CD4-positive, alpha-beta T cell treated with Interleukin-6 for 4 hours (primary cell): ENCODE results near the gene SLK.

Experiments
- DNase-seq: peaks from one replicate; pipeline ENCODE4 v3.0.0-alpha.2; 2020; ENCODE audit warnings: mixed read lengths

Gene SLK

GRCh38 chr10:104036069-104036384 lies 69.1 kb downstream of the SLK start:
- no peak for DNase-seq

- DNase-seq: no peak
Measured at GRCh38 chr10:104036518-104037260, 69.7 kb downstream of the SLK start.

GRCh38 chr10:104037261-104037951 lies 70.5 kb downstream of the SLK start:
- no peak for DNase-seq

- no peak for DNase-seq
Measured at GRCh38 chr10:104038537-104038936, 71.6 kb downstream of the SLK start.

- DNase-seq: no peak
Measured at GRCh38 chr10:104038958-104039752, 72.2 kb downstream of the SLK start.

GRCh38 chr10:104040382-104040781 lies 73.4 kb downstream of the SLK start:
- DNase-seq: no peak

- DNase-seq: no peak
Measured at GRCh38 chr10:104040862-104041789, 74.2 kb downstream of the SLK start.

GRCh38 chr10:104041891-104042535 lies 75.1 kb downstream of the SLK start:
- DNase-seq: no peak

GRCh38 chr10:104043185-104043830 lies 76.4 kb downstream of the SLK start:
- no peak for DNase-seq

- no peak for DNase-seq
Measured at GRCh38 chr10:104043854-104044253, 76.9 kb downstream of the SLK start.

GRCh38 chr10:104045151-104046089 lies 78.5 kb downstream of the SLK start:
- peak; percentile 24 for DNase-seq

GRCh38 chr10:104046651-104047050 lies 79.7 kb downstream of the SLK start:
- DNase-seq: no peak

GRCh38 chr10:104049504-104050250 lies 82.7 kb downstream of the SLK start:
- DNase-seq: no peak

GRCh38 chr10:104052431-104052830 lies 85.5 kb downstream of the SLK start:
- DNase-seq: no peak

- no peak for DNase-seq
Measured at GRCh38 chr10:104053201-104053600, 86.3 kb downstream of the SLK start.

GRCh38 chr10:104054430-104054829 lies 87.5 kb downstream of the SLK start:
- DNase-seq: no peak

GRCh38 chr10:104056619-104057273 lies 89.8 kb downstream of the SLK start:
- no peak for DNase-seq

- DNase-seq: no peak
Measured at GRCh38 chr10:104057717-104058116, 90.8 kb downstream of the SLK start.

- no peak for DNase-seq
Measured at GRCh38 chr10:104059364-104059763, 92.4 kb downstream of the SLK start.
